ENCODE measurements around the gene APBA2. TPM values are rescaled to one million over a fixed set of nuclear protein-coding genes. Genes with fewer than 3 reads are reported as not detected.

APBA2 gene
- polyA plus RNA-seq, 1 donor (not counting 4 experiments of a cell fraction or from before 2014, with no cell fraction given) = 5.5 TPM

DNA sequence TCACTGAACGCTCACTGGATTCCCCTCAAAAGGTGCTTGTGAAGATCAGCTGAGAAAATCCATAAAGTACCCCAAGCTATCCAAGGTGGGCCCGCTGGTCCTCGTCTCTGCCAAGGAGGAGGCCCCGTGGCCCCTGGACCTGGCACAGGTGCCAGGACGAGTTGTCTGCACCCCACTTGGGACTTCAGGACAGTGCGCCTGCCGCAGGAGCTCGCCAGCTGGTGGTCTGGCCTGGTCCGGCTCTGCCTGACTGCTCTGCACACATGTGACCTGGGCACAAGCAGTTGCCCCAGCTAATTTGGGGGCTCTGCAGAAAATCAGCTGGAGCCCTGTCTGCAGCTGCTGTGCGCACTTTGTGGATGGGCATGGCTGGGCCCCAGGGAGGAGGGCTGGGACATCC, 224.0 kb downstream of the APBA2 start:
- dilution Hi-C loops (cut with MboI; ENCODE audit: extremely low pct_ligation_motif_present, low sequenced_read_pairs) = no loop called here
- FAIRE-seq = no peak
- TF ChIP-seq CTCF (optimal IDR thresholded peaks at IDR 0.05 in 1 of 3, IDR thresholded peaks at IDR 0.05 in 1 of 3, conservative IDR thresholded peaks at IDR 0.05 in 1 of 3; ENCODE audit: extremely low read depth in 1 of 3, insufficient read depth in 2 of 3, low read length in 3 of 3) = no peak
- TF ChIP-seq EZH2 (IDR thresholded peaks at IDR 0.05; ENCODE audit: low read length) = no peak
- H3K4me3 ChIP-seq (ENCODE audit: control insufficient read depth in 2 of 3, extremely low read depth in 1 of 3, insufficient read depth in 2 of 3, low read depth in 1 of 3, low read length in 3 of 3) = no peak overlapping the region
- H3K9me1 ChIP-seq (ENCODE audit: control insufficient read depth, extremely low read depth, insufficient read depth, low read length) = no peaks in the 10 kb centered on the region
- H3K4me1 ChIP-seq (ENCODE audit: control insufficient read depth, extremely low read depth, insufficient read depth, low read length) = no peaks in the 10 kb centered on the region
- H3K36me3 ChIP-seq (ENCODE audit: control insufficient read depth in 2 of 2, extremely low read depth in 1 of 2, insufficient read depth in 2 of 2, low read length in 2 of 2) = no peaks in the 10 kb centered on the region
- H2AFZ ChIP-seq (ENCODE audit: control insufficient read depth, low read length) = no peak overlapping the region
- no peaks in the 10 kb centered on the region for H3K27me3 ChIP-seq (ENCODE audit: control insufficient read depth, extremely low read depth, insufficient read depth, low read length)
- DNase-seq (ENCODE audit: low read depth, low spot score) = no peak
- no peaks in the 10 kb centered on the region for H3K9me3 ChIP-seq (ENCODE audit: control insufficient read depth, low read depth, low read length)
- no peaks in the 10 kb centered on the region for H3K79me2 ChIP-seq (ENCODE audit: control insufficient read depth, insufficient read depth, low read length)
- H3K4me2 ChIP-seq (ENCODE audit: control insufficient read depth, extremely low read depth, insufficient read depth, low read depth, low read length) = no peak overlapping the region
- no peak overlapping the region for H3K9ac ChIP-seq (ENCODE audit: control insufficient read depth, extremely low read depth, insufficient read depth, low read length)
- H3K27ac ChIP-seq (ENCODE audit: control insufficient read depth, insufficient read depth, low read length) = no peak overlapping the region
- no peaks in the 10 kb centered on the region for H4K20me1 ChIP-seq (ENCODE audit: control insufficient read depth, extremely low read depth, insufficient read depth, low read length)

GRCh38 chr15:29110176-29110575, 224.4 kb downstream of the APBA2 start:
- Histone ChIP-seq H3K27me3 (ENCODE audit: control insufficient read depth, extremely low read depth, insufficient read depth, low read length) (no peaks in the 10 kb centered on the region), H3K9ac (ENCODE audit: control insufficient read depth, extremely low read depth, insufficient read depth, low read length) (no peak overlapping the region), H3K9me3 (ENCODE audit: control insufficient read depth, low read depth, low read length) (no peaks in the 10 kb centered on the region), H3K4me2 (ENCODE audit: control insufficient read depth, extremely low read depth, insufficient read depth, low read depth, low read length) (no peak overlapping the region), H3K4me1 (ENCODE audit: control insufficient read depth, extremely low read depth, insufficient read depth, low read length) (no peaks in the 10 kb centered on the region), H3K4me3 (ENCODE audit: control insufficient read depth in 2 of 3, extremely low read depth in 1 of 3, insufficient read depth in 2 of 3, low read depth in 1 of 3, low read length in 3 of 3) (no peak overlapping the region), H3K36me3 (ENCODE audit: control insufficient read depth in 2 of 2, extremely low read depth in 1 of 2, insufficient read depth in 2 of 2, low read length in 2 of 2) (no peaks in the 10 kb centered on the region), H3K27ac (ENCODE audit: control insufficient read depth, insufficient read depth, low read length) (no peak overlapping the region), H3K9me1 (ENCODE audit: control insufficient read depth, extremely low read depth, insufficient read depth, low read length) (no peaks in the 10 kb centered on the region), H3K79me2 (ENCODE audit: control insufficient read depth, insufficient read depth, low read length) (no peaks in the 10 kb centered on the region), H2AFZ (ENCODE audit: control insufficient read depth, low read length) (no peak overlapping the region), H4K20me1 (ENCODE audit: control insufficient read depth, extremely low read depth, insufficient read depth, low read length) (no peaks in the 10 kb centered on the region)
- DNase-seq (ENCODE audit: low read depth, low spot score) = no peak
- no peak for FAIRE-seq
- dilution Hi-C loops (cut with MboI; ENCODE audit: extremely low pct_ligation_motif_present, low sequenced_read_pairs) = no loop called here
- TF ChIP-seq EZH2 (IDR thresholded peaks at IDR 0.05; ENCODE audit: low read length) (no peak), CTCF (optimal IDR thresholded peaks at IDR 0.05 in 1 of 3, IDR thresholded peaks at IDR 0.05 in 1 of 3, conservative IDR thresholded peaks at IDR 0.05 in 1 of 3; ENCODE audit: extremely low read depth in 1 of 3, insufficient read depth in 2 of 3, low read length in 3 of 3) (no peak)
